Parathyroid adenoma (tissue), 2 donors: Measurements from ENCODE around the gene GET3.
"Not testable (repeated sequence)": the region's sequence is repeated elsewhere in the genome, so short reads cannot be mapped to it uniquely, and the experiment has no call there.

Source experiments
- H2AFZ ChIP-seq: fragments of 300-600 bp; sonication (generic); one replicate; pipeline ENCODE4 v1.7.0; 2017; ENCODE audit warnings: antibody characterized with exemption, mild to moderate bottlenecking
- H3K27ac ChIP-seq: fragments of 300-600 bp; sonication (generic); one replicate; pipeline ENCODE4 v1.7.0; 2017
- H3K27me3 ChIP-seq: fragments of 300-600 bp; sonication (generic); one replicate; pipeline ENCODE4 v1.7.0; 2017; ENCODE audit warnings: low read length; ENCODE audit not compliant: control insufficient read depth, insufficient read depth
- H3K36me3 ChIP-seq: fragments of 300-600 bp; sonication (generic); one replicate; pipeline ENCODE4 v1.7.0; 2017; ENCODE audit warnings: low read length; ENCODE audit not compliant: control insufficient read depth, insufficient read depth
- H3K4me1 ChIP-seq: fragments of 300-600 bp; sonication (generic); one replicate; pipeline ENCODE4 v1.7.0; 2017; ENCODE audit warnings: control low read depth
- H3K4me2 ChIP-seq: fragments of 300-600 bp; sonication (generic); one replicate; pipeline ENCODE4 v1.7.0; 2017; ENCODE audit warnings: low read length
- H3K4me3 ChIP-seq: fragments of 300-600 bp; sonication (generic); one replicate; pipeline ENCODE4 v1.7.0; 2017; ENCODE audit warnings: low read depth, low read length
- H3K79me2 ChIP-seq: fragments of 300-600 bp; sonication (generic); one replicate; pipeline ENCODE4 v1.7.0; 2017; ENCODE audit warnings: control low read depth
- H3K9ac ChIP-seq: fragments of 300-600 bp; sonication (generic); one replicate; pipeline ENCODE4 v1.7.0; 2017; ENCODE audit warnings: mild to moderate bottlenecking
- H3K9me3 ChIP-seq: fragments of 300-600 bp; sonication (generic); one replicate; pipeline ENCODE4 v1.7.0; 2017; ENCODE audit warnings: low read length; ENCODE audit not compliant: control insufficient read depth
- CTCF ChIP-seq: fragments of 300-600 bp; sonication (generic); IDR thresholded peaks from one replicate; pipeline ENCODE4 v1.7.0; 2017; ENCODE audit warnings: antibody characterized with exemption, mild to moderate bottlenecking
- donor health status: primary hyperparathyroidism.

Gene GET3

GRCh38 chr19:12712077-12712476 is 25.2 kb upstream of the GET3 start:
- H3K27ac ChIP-seq, H3K9me3 ChIP-seq, H3K9ac ChIP-seq, H3K4me2 ChIP-seq, H3K4me3 ChIP-seq, H3K36me3 ChIP-seq, H3K27me3 ChIP-seq, H3K4me1 ChIP-seq, H2AFZ ChIP-seq: not testable (repeated sequence)
- peaks cover 33% of the 10 kb centered on the region for H3K79me2 ChIP-seq
- TF ChIP-seq CTCF = peak; percentile 36

- H3K79me2 ChIP-seq = peaks cover 39% of the 10 kb centered on the region
Measured at GRCh38 chr19:12713304-12713703, 24.0 kb upstream of the GET3 start.

GRCh38 chr19:12715102-12715501 is 22.2 kb upstream of the GET3 start:
- Histone ChIP-seq H3K4me1 (no peaks in the 10 kb centered on the region), H3K36me3 (no peaks in the 10 kb centered on the region), H2AFZ (no peak overlapping the region), H3K27ac (no peak overlapping the region), H3K9ac (no peak overlapping the region), H3K27me3 (no peaks in the 10 kb centered on the region), H3K4me3 (no peak overlapping the region), H3K79me2 (peaks cover 52% of the 10 kb centered on the region), H3K4me2 (no peak overlapping the region), H3K9me3 (no peaks in the 10 kb centered on the region)
- no peak for TF ChIP-seq CTCF

More at GRCh38 chr19:12713304-12713703, 24.0 kb upstream of the GET3 start:
- H3K9ac ChIP-seq, H3K27me3 ChIP-seq, H3K36me3 ChIP-seq, H2AFZ ChIP-seq, H3K4me2 ChIP-seq, H3K27ac ChIP-seq, H3K4me1 ChIP-seq, H3K4me3 ChIP-seq, H3K9me3 ChIP-seq: not testable (repeated sequence)

GRCh38 chr19:12715929-12716328 is 21.4 kb upstream of the GET3 start:
- Histone ChIP-seq H3K4me2 (no peak overlapping the region), H2AFZ (no peak overlapping the region), H3K9ac (no peak overlapping the region), H3K27me3 (no peaks in the 10 kb centered on the region), H3K27ac (no peak overlapping the region), H3K4me3 (no peak overlapping the region), H3K79me2 (peaks cover 57% of the 10 kb centered on the region), H3K9me3 (no peaks in the 10 kb centered on the region), H3K36me3 (no peaks in the 10 kb centered on the region), H3K4me1 (no peaks in the 10 kb centered on the region)
- TF ChIP-seq CTCF = no peak

- Histone ChIP-seq H3K4me3 (peak overlapping the region; percentile 90), H2AFZ (no peak overlapping the region), H3K9me3 (no peaks in the 10 kb centered on the region), H3K9ac (no peak overlapping the region), H3K36me3 (no peaks in the 10 kb centered on the region), H3K27ac (no peak overlapping the region), H3K79me2 (peaks cover 53% of the 10 kb centered on the region), H3K27me3 (no peaks in the 10 kb centered on the region), H3K4me2 (peak overlapping the region; percentile 99), H3K4me1 (peaks cover 13% of the 10 kb centered on the region)
- no peak for TF ChIP-seq CTCF
Measured at GRCh38 chr19:12720296-12720695, 17.0 kb upstream of the GET3 start.
